ENCODE results near the gene COTL1.

COTL1 gene

GRCh38 chr16:84535851-84536250, 82.0 kb downstream of the COTL1 start:
- no peak for DNase-seq
- H3K9me3 Mint-ChIP-seq, result peaks cover 7% of the 10 kb centered on the region
- H3K36me3 Mint-ChIP-seq (ENCODE audit: low read depth), result no peaks in the 10 kb centered on the region
- peaks cover 81% of the 10 kb centered on the region for H3K4me1 Mint-ChIP-seq
- H3K27me3 Mint-ChIP-seq (ENCODE audit: low read depth, poor library complexity), result peaks cover 6% of the 10 kb centered on the region
- H3K4me3 Mint-ChIP-seq, result no peak overlapping the region
- TF ChIP-seq CTCF (IDR thresholded peaks at IDR 0.05), result no peak
- peak overlapping the region; percentile 0 for H3K27ac Mint-ChIP-seq

- H3K9me3 Mint-ChIP-seq, result peaks cover 10% of the 10 kb centered on the region
- no peak for TF ChIP-seq CTCF (IDR thresholded peaks at IDR 0.05)
- H3K4me3 Mint-ChIP-seq, result peak overlapping the region; percentile 26
- DNase-seq, result no peak
- no peaks in the 10 kb centered on the region for H3K36me3 Mint-ChIP-seq (ENCODE audit: low read depth)
- peaks cover 6% of the 10 kb centered on the region for H3K27me3 Mint-ChIP-seq (ENCODE audit: low read depth, poor library complexity)
- H3K27ac Mint-ChIP-seq, result peak overlapping the region; percentile 84
- peaks cover 81% of the 10 kb centered on the region for H3K4me1 Mint-ChIP-seq
Observed at GRCh38 chr16:84535408-84535807, 82.5 kb downstream of the COTL1 start.

GRCh38 chr16:84534815-84535214, 83.1 kb downstream of the COTL1 start:
- Mint-ChIP-seq H3K9me3 (peaks cover 15% of the 10 kb centered on the region), H3K27me3 (ENCODE audit: low read depth, poor library complexity) (peaks cover 6% of the 10 kb centered on the region), H3K4me3 (peak overlapping the region; percentile 25), H3K36me3 (ENCODE audit: low read depth) (no peaks in the 10 kb centered on the region), H3K27ac (no peak overlapping the region), H3K4me1 (peaks cover 79% of the 10 kb centered on the region)
- DNase-seq, result no peak
- TF ChIP-seq CTCF (IDR thresholded peaks at IDR 0.05), result no peak

- no peak for TF ChIP-seq CTCF (IDR thresholded peaks at IDR 0.05)
- H3K9me3 Mint-ChIP-seq, result peaks cover 21% of the 10 kb centered on the region
- no peak overlapping the region for H3K27ac Mint-ChIP-seq
- peaks cover 67% of the 10 kb centered on the region for H3K4me1 Mint-ChIP-seq
- peaks cover 6% of the 10 kb centered on the region for H3K27me3 Mint-ChIP-seq (ENCODE audit: low read depth, poor library complexity)
- peaks cover 7% of the 10 kb centered on the region for H3K36me3 Mint-ChIP-seq (ENCODE audit: low read depth)
- no peak overlapping the region for H3K4me3 Mint-ChIP-seq
- no peak for DNase-seq
Observed at GRCh38 chr16:84532855-84533486, 84.9 kb downstream of the COTL1 start.

- H3K4me3 Mint-ChIP-seq, result peak overlapping the region; percentile 53
- peaks cover 7% of the 10 kb centered on the region for H3K36me3 Mint-ChIP-seq (ENCODE audit: low read depth)
- peaks cover 7% of the 10 kb centered on the region for H3K27me3 Mint-ChIP-seq (ENCODE audit: low read depth, poor library complexity)
- peaks cover 23% of the 10 kb centered on the region for H3K9me3 Mint-ChIP-seq
- peak overlapping the region; percentile 97 for H3K27ac Mint-ChIP-seq
- peaks cover 67% of the 10 kb centered on the region for H3K4me1 Mint-ChIP-seq
- TF ChIP-seq CTCF (IDR thresholded peaks at IDR 0.05), result no peak
- DNase-seq, result no peak
Observed at GRCh38 chr16:84532291-84532724, 85.6 kb downstream of the COTL1 start.

GRCh38 chr16:84531671-84532111, 86.2 kb downstream of the COTL1 start:
- H3K27ac Mint-ChIP-seq, result peak overlapping the region; percentile 97
- TF ChIP-seq CTCF (IDR thresholded peaks at IDR 0.05), result no peak
- peaks cover 67% of the 10 kb centered on the region for H3K4me1 Mint-ChIP-seq
- peaks cover 7% of the 10 kb centered on the region for H3K27me3 Mint-ChIP-seq (ENCODE audit: low read depth, poor library complexity)
- peak overlapping the region; percentile 53 for H3K4me3 Mint-ChIP-seq
- peaks cover 23% of the 10 kb centered on the region for H3K9me3 Mint-ChIP-seq
- DNase-seq, result no peak
- peaks cover 7% of the 10 kb centered on the region for H3K36me3 Mint-ChIP-seq (ENCODE audit: low read depth)
